Urinary bladder (tissue), 4 donors: ENCODE data around the gene WFDC8. TPM values are rescaled to one million over a fixed set of nuclear protein-coding genes. Genes with fewer than 3 reads are reported as not detected.
"Not testable (repeated sequence)": the region's sequence is repeated elsewhere in the genome, so short reads cannot be mapped to it uniquely, and the experiment has no call there.

ENCODE experiments used
- DNase-seq: peaks from one replicate; pipeline ENCODE4 v3.0.0-alpha.2; 2015; ENCODE audit errors: extremely low spot score
- H3K27ac ChIP-seq: one replicate; pipeline ENCODE4 v1.5.1; 2013; ENCODE audit warnings: low read depth, mild to moderate bottlenecking, moderate library complexity
- H3K36me3 ChIP-seq: one replicate; pipeline ENCODE4 v1.6.1; 2013; ENCODE audit warnings: mild to moderate bottlenecking, moderate library complexity; ENCODE audit not compliant: insufficient read depth
- H3K4me1 ChIP-seq: one replicate; pipeline ENCODE4 v1.6.1; 2013; ENCODE audit warnings: mild to moderate bottlenecking, moderate library complexity; ENCODE audit not compliant: insufficient read depth
- H3K4me3 ChIP-seq: one replicate; pipeline ENCODE4 v1.5.1; 2013; ENCODE audit warnings: low read depth, low read length
- WGBS: extraction: QIAGEN DNeasy Blood & Tissue Kit; methylation state at CpG from one replicate; pipeline ENCODE4 v1.1.7; 2013; 5-methylcytosine and 5-hydroxymethylcytosine counted together
- polyA plus RNA-seq: library from polyadenylated mRNA; stranded (reverse); fragments of 200-250 nt; gene quantifications from one replicate; pipeline ENCODE4 v1.2.3, GENCODE V29; 2013
- total RNA-seq: library from RNA; depleted of rRNA; stranded (reverse); fragments of >200 nt; gene quantifications from one replicate; pipeline ENCODE4 v1.2.3, GENCODE V29; 2014
- donor health status: healthy with polysubstance abuse.
- donor health status: healthy.

Gene WFDC8
- total and polyA plus RNA-seq, 2 donors, result not detected

DNA sequence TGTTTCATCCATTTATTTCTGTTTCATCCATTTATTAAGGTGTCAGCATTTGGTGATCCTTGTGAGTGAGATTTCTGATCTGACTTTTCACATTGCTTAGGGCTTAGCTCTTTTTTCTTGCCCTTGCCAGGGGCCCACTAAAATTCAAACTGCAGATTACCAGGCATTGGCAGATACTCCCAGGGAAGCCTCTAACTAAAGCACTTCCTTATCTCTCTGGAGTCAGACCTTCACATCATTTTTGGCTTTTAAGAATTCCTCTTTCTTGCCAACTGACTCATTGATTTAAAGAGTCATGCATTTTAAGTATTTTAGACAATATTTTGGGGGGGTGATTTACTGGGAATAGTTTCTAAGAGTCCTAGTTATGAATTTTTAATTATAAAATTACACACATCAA lies 2.6 kb upstream of the WFDC8 start:
- Histone ChIP-seq H3K4me1 (no peaks in the 10 kb centered on the region), H3K36me3 (no peaks in the 10 kb centered on the region), H3K27ac (no peak overlapping the region), H3K4me3 (no peak overlapping the region)
- DNase-seq, result no peak

DNA sequence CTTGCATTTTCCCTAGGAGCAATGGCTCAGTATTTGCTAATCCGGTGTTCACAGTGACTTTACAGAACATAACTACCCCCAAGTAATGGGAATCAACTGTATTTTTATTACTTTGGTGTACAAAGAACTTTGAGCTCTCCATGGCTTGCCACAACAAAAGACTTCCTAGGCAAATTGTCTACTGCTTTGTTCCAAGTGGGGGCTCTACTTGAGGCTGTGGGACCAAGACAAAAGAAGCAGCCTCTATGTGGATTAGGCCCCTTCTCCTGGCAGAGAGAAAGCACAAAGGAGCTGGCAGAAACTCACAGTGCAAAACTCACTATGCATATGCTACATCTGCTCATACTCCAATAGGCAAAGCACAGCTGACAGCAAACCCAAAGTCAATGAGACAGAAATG lies 853 bp downstream of the WFDC8 start:
- Histone ChIP-seq H3K36me3 (no peaks in the 10 kb centered on the region), H3K27ac (no peak overlapping the region), H3K4me3 (no peak overlapping the region), H3K4me1 (no peaks in the 10 kb centered on the region)
- no peak for DNase-seq
- 86% methylated on average over 1 of the region's 1 CpG for WGBS

DNA sequence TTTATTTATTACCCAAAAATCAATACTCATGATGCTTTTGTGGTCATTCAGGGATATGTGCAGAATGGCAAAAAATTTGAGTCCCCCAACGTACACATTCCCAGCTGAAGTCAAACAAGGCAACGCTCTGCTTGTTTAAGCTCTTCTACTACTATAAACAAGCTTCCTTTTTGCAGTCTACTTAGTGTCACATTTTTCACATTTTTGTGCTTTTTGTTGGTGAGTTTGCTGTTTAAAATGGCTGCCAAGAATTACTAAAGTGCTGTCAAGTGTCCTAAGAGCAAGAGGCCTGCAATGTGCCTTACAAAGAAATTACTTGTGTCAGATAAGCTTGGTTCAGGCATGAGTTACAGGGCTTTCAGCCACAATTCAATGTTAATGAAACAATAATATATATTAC lies 2.1 kb downstream of the WFDC8 start:
- peak; percentile 29 for DNase-seq
- H3K4me1 ChIP-seq, result no peaks in the 10 kb centered on the region
- no peak overlapping the region for H3K4me3 ChIP-seq
- 13% methylated on average over 2 of the region's 2 CpGs for WGBS
- no peak overlapping the region for H3K27ac ChIP-seq
- H3K36me3 ChIP-seq, result no peaks in the 10 kb centered on the region

DNA sequence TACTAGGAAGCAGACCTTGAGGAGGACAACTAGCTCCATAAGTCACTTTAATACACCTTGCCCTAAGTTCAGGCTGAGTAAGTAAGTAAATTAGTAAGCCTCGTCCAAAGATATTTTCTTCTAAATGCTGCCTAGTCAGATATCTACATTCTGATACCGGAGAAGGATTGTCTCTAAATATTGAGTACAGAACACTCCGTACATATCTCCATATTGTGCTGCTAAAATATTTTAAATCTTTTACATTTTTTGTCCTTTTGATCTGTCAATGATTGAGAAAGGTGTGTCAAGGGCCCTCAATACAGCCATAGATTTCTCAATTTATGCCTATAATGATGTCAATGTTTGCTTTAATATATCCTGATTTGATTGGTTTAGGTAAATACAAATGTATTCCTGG lies 3.2 kb downstream of the WFDC8 start:
- Histone ChIP-seq H3K4me3 (no peak overlapping the region), H3K27ac (no peak overlapping the region), H3K36me3 (no peaks in the 10 kb centered on the region), H3K4me1 (no peaks in the 10 kb centered on the region)
- WGBS, result 85% methylated on average over 3 of the region's 3 CpGs
- no peak for DNase-seq

DNA sequence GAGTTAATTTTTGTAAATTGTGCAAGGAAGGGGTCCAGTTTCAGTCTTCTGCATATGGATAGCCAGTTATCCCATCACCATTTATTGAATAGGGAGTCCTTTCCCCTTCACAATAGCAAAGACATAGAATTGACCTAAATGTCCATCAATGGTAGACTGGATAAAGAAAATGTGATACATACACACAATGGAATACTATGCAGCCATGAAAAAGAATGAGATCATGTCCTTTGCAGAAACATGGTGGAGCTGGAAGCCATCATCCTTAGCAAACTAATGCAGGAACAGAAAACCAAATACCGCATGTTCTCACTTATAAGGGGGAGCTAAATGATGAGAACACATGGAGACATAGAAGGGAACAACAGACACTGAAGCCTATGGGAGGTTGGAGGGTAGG lies 9.4 kb downstream of the WFDC8 start:
- not testable (repeated sequence) for DNase-seq, H3K27ac ChIP-seq, H3K4me3 ChIP-seq, H3K36me3 ChIP-seq, H3K4me1 ChIP-seq
- WGBS, result 80% methylated on average over 1 of the region's 1 CpG

DNA sequence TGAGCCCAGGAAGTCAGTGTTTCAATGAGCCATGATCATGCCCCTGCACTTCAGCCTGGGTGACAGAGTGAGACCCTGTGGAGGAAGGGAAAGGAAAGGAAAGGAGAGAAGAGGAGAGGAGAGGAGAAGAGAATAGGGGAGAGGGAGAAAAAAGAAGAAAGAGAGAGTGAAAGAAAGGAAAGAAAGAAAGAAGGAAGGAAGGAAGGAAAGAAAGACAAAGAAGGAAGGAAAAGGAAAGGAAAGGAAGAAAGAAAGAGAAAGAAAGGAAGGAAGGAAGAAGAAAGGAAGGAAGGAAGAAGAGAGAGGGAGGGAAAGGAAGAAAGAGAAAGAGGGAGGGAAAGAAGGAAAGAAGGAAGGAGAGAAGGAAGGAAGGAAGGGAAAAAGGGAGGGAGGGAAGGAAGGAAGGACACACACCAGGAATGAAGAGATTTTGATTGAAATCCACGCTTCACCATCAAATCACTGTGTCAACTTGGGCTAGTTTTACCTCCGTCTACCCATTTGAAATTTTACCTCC lies 14.3 kb downstream of the WFDC8 start:
- Histone ChIP-seq H3K4me1 (no peaks in the 10 kb centered on the region), H3K36me3 (no peaks in the 10 kb centered on the region), H3K27ac (no peak overlapping the region), H3K4me3 (no peak overlapping the region)
- WGBS, result 82% methylated on average over 2 of the region's 2 CpGs
- DNase-seq, result no peak

DNA sequence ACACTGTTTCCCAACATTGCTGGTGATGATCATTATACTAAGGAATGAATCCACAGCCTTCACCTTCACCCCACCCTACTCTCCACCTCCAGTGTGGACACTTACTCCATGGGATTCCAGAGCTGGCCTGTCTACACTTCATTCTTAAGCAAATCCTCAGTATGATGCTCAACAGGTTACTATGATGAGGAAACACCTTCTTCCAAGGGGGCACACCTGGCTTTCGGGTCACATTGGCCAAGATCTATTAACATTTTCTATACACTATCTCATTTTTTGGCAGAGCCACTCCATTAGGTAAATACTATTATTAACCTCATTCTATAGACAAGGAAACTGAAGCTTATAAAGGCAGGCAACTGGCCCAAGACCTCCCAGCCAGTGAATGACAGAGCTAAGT lies 23.9 kb downstream of the WFDC8 start:
- H3K27ac ChIP-seq, result no peak overlapping the region
- WGBS, result 95% methylated on average over 1 of the region's 1 CpG
- no peak overlapping the region for H3K4me3 ChIP-seq
- DNase-seq, result no peak
- no peaks in the 10 kb centered on the region for H3K4me1 ChIP-seq
- no peaks in the 10 kb centered on the region for H3K36me3 ChIP-seq

DNA sequence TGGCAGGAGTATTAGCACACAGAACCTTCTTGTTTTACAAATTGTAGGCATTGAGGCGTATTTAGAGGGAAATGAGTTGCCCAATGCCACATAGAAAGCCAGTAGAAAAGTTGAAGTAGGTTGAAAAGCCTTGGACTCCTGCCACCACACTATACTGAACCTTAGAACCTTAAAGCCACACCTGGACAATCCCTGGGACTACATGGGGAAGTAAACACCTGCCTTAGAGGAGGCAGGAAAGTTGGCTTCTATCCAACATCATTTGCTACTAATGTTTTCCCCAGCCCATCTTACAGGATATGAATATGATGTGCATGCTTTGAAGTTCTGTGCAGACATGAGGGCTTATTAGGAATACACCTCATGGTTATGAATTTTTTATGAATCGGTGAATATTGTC lies 26.6 kb downstream of the WFDC8 start:
- 72% methylated on average over 2 of the region's 2 CpGs for WGBS
- no peak for DNase-seq
- H3K27ac ChIP-seq, result no peak overlapping the region
- no peak overlapping the region for H3K4me3 ChIP-seq
- H3K4me1 ChIP-seq, result no peaks in the 10 kb centered on the region
- H3K36me3 ChIP-seq, result no peaks in the 10 kb centered on the region

DNA sequence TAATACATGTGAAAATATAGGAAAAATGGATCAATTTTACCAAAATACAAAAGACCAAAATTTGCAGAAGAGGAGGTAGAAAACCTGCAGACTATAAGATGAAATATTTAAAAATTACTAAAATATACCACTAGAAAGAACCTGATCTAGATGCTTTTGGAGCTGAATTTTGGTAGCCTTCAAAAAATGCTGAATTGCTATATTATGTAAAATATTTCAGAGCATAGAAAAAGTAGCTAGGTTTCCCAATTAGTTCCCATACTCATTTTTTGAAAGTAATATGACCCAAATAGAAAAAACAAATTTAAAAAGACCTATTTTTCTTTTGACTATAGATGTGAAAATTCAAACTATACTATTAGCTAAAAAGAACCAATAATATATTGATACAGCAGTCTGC lies 28.3 kb downstream of the WFDC8 start:
- no peak overlapping the region for H3K27ac ChIP-seq
- no peaks in the 10 kb centered on the region for H3K4me1 ChIP-seq
- H3K36me3 ChIP-seq, result no peaks in the 10 kb centered on the region
- no peak for DNase-seq
- H3K4me3 ChIP-seq, result no peak overlapping the region

DNA sequence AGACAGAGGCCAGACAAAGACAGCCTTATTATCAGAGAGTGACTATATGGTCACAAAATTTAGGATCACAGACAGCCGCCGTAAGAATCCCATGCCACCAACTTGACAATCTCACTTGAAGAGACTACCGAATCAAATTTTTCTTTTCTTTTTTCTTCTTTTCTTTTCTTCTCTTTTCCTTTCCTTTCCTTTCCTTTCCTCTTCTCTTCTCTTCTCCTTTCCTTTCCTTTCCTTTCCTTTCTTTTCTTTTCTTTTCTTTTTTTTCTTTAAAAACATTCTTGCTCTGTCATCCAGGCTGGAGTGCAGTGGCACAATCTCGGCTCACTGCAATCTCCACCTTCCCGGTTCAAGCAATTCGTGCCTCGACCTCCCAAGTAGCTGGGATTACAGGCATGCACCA lies 30.7 kb downstream of the WFDC8 start:
- Histone ChIP-seq H3K27ac (no peak overlapping the region), H3K4me1 (no peaks in the 10 kb centered on the region), H3K4me3 (no peak overlapping the region), H3K36me3 (no peaks in the 10 kb centered on the region)
- WGBS, result 80% methylated on average over 7 of the region's 7 CpGs
- DNase-seq, result no peak

DNA sequence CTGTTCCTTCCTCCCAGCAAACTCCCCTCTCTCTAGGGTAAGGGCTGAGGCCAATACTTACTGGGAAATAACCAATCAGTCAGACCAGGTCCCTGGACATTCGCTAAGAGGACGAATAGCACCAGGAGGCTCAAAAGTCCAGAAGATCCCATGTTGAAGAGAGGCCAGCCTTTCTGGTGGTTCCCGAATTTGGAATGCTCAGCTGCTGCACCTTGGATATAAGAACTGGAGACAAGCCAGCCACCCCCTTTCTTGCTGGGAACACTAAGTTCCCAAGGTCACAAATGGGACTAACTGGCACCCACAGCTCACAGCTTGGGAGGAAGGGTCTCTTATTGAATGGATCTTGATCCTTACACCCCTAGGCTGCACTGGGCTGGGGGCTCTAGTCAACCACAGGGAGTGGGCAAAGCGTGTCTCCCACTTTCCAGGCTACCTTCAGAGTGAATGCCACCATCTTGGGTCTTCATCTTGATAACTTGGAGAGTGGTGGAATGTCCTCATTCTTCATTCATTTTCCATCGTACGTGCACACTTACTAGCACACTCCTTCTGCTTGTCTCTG lies 31.8 kb downstream of the WFDC8 start, which contains the start of gene EPPIN:
EPPIN (minus strand) TSS at position 196 of the 565 bp plus-strand sequence; CDS start at position 152, 44 bp downstream.
- no peak within 1 kb of the TSS for H3K27ac ChIP-seq
- no peak for DNase-seq
- no peaks in the 10 kb centered on the region for H3K36me3 ChIP-seq
- no peak within 1 kb of the TSS for H3K4me3 ChIP-seq
- 83% methylated on average over 6 of the region's 6 CpGs for whole genome bisulfite sequencing
- no peaks in the 10 kb centered on the region for H3K4me1 ChIP-seq

DNA sequence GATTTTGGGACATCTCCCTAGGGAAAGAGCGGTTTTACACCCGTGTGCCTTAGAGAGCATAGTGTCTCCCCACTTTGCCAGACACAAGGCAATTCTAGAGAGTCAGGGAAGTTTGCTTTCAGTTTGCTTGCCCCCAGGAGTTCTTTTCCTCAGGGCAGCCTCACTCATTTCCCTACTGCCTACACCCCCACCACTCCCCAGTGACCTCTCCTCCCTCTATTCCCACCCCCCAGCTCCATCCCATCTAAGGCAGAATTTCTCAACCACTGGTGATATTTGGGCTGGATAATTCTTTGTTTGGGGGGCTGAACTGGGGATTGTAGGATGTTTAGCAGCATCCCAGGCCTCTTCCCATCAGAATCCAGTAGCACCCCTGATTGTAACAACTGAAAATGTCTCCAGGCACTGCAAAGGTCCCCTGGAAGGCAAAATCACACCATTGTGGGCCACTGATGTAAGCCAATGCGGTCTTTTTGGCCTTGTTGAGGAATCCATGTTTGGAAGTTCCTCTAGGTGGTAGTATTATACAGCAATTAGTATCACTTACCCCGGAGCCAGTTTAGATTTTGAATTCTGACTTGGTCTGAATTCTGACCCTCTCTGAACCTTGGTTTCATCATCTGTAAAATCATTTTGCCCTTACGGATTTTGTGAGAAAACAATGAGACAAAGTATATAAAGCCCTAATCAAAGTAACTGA lies 33.2 kb downstream of the WFDC8 start:
- WGBS, result 13% methylated on average over 5 of the region's 5 CpGs
- no peak for DNase-seq
- Histone ChIP-seq H3K4me3 (no peak overlapping the region), H3K4me1 (no peaks in the 10 kb centered on the region), H3K27ac (no peak overlapping the region), H3K36me3 (no peaks in the 10 kb centered on the region)

DNA sequence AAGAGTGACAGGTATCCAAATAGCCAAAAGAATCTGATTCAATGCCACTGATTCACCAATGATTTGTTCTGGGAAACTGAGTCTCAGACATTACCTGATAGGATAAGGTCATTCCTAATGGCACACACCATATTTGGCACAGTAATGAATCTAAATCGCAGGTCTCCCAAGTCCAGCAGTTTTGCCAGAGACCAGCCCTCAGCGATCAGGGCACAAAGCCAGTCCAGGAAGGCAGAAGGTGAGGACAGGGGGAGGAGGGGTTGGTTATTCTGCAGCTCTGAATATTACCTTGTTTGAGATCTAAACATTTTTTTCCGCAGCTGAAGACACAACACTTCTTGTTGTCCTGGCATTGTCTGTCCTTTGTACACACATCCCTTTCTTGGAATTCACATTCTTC lies 33.7 kb downstream of the WFDC8 start:
- Histone ChIP-seq H3K36me3 (no peaks in the 10 kb centered on the region), H3K4me1 (no peaks in the 10 kb centered on the region), H3K27ac (no peak overlapping the region), H3K4me3 (no peak overlapping the region)
- 79% methylated on average over 3 of the region's 3 CpGs for WGBS
- DNase-seq, result no peak

DNA sequence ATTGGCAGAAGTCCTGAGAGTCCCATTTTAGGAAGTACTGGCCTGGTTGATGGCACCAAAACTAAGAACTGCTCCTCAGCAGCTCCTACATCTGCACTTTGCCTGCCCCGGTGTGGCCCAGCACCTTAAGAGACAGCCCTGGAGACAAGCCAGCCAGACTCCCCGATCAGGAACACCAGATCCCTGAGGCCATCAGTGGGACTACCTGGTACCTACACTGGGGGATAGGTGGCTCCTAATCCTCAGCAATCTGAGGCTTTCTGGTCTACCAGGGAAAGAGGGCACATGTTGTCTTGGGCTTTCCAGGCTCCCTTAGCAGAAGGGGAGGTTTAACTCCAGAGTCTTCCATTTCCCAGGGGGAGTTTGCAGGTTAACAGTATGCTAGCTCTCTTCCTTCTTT lies 39.7 kb downstream of the WFDC8 start, which contains the start of gene WFDC6:
WFDC6 (minus strand) TSS at position 101 of the 400 bp plus-strand sequence; CDS start at position 26, 75 bp downstream.
- H3K4me3 ChIP-seq, result no peak within 1 kb of the TSS
- no peaks in the 10 kb centered on the region for H3K36me3 ChIP-seq
- WGBS, result 78% methylated on average over 2 of the region's 2 CpGs
- DNase-seq, result no peak
- H3K4me1 ChIP-seq, result no peaks in the 10 kb centered on the region
- H3K27ac ChIP-seq, result no peak within 1 kb of the TSS
